Measurements from ENCODE around the gene INAFM2. TPM values are rescaled to one million over a fixed set of nuclear protein-coding genes. Genes with fewer than 3 reads are reported as not detected.

Gene INAFM2
- total RNA-seq, 1 donor from 2014 or later: 9.9 TPM

DNA sequence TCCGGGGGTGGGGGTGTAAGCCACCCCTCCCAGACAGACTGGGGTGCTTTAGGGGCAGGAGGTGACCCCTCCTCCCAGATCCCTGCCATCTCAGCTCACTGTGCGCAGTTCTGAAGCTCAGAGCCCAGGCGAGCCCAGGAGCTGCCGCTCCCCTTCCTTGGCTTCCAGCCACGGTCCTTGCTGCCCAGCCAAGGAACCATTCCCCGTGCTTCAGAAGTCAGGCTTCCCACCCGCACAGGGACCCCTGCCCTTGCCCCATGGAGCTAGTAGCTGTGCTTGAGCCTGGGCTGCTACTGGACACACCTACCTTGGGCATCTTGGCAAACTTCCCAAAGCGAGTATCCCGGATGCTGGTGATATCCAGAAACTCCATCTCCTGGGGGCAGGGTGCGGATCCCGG, 20.5 kb upstream of the INAFM2 start:
- intact Hi-C loops (cut with micrococcal nuclease): no loop called here

DNA sequence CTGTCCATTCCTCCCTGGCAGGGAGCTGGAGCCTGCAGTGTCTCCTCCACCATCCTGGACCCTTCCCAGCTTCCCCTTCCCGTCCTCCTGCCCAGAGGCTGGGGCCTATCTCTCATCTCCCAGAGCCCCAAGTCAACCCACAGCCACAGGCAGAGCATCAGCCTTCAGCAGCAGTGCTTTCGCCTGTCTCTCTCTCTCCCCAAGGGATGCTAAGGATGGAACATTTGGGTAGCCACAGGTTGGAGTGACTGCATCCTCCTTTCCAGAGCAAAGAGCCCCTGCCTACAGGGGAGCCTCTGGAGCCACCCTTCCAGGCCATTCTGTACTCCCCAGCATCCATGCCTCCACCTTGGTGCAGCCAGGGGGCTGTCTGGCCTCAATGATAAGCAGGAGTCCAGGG, 19.9 kb upstream of the INAFM2 start:
- intact Hi-C loops (cut with micrococcal nuclease): no loop called here

DNA sequence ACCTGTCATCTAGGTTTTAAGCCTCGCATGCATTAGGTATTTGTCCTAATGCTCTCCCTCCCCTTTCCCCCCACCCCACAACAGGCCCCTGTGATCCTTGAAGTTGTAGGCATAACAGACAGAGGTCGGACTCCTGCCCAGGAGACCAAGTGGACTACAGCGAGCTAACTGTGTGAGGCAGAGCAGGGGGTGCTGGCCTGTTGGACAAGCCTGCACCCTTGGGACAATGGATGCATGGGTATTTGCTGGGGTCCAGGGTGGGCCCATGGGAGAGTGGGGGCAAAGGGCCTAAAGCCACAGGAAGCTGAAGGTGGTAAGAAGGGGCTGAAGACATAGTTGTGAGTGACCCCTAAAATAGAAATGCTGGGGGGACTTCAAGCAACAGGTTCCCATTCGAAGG, 18.2 kb upstream of the INAFM2 start:
- intact Hi-C loops (cut with micrococcal nuclease): no loop called here

DNA sequence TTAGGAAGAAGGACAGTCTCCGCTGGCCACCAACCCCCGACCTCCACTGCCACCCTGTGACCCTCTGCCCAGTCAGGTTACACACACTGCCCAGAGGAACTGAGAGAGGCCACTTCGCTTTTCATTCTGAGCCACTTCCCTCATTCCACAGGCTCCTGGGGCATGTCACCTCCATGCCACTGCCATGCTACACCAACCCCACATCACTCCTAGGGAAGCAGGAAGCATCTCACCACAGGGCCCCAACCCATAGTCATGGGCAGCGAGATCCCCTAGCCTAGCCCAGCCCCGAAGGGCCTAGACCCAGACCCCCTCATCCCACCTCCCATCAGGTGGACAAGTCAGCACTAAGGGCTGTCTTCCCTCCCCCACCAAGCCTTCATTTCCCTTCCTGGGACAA, 17.1 kb upstream of the INAFM2 start:
- intact Hi-C loops (cut with micrococcal nuclease): no loop called here

DNA sequence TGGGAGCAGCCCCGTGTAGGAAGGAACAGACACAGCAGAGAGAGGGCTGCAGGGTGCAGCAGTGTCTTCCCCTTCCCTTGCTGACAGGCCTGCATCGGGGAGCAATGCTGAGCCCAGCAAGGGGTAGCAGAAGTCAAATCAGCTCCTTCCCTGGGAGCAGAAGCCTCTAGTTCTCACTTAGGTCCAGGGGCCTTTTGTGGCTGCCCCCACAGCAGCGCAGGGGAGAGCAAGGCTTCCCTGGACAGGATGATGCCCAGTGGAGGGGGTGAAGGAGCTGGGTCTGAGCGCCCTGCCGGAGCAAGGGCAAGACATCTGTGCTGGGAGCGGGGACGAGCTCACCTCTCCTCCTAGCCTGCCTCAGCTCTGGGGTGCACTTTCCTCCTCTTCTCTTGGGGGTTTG, 16.6 kb upstream of the INAFM2 start:
- intact Hi-C loops (cut with micrococcal nuclease): loop anchor here (1.0 kb wide), 2 partner anchors 16 to 25 kb away; partner anchors contain the start of gene INAFM2

DNA sequence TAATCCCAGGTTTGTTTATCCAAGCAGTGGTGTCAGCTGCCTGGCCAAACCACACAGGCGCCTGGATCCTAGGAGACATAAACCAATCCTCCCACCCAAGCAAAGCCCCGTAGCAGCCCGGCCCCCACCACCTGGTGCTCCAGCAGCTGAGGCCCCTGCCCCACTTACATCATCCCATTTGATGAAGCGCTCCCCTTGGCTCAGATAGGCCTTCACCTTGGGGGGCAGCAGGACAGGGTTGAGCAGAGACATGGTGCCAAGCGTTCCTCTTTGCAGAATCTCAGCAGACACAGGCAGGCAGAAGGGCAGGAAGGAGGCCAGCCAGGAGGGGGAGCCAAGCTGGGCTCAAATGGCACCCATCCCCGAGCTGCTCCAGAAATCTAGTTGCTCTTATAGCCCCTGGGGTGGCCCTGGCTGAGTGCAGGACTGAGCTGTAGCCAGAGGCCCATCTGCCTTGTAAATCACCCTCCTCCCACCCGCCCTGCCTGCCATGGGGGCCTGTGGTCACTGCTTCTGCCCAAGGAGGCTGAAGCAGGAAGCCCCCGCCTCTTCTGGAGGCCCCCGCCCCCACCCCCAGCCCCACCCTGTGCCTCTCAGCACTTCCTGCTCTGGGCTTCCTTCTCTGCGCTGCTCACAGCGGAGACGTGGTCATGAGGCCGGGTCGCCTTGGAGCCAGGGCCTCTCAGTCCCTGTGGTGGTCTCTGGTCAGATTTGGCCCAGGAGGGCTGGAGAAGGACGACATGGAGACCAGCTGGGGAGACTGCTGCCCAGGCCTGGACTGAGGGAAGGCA, 15.9 kb upstream of the INAFM2 start, which contains the start of gene PLCB2:
Gene PLCB2, minus strand, starts transcription at position 515 of the 791 bp plus-strand sequence. Its CDS starts 263 bp downstream, at position 252.
- intact Hi-C loops (cut with micrococcal nuclease): loop anchor here (1.0 kb wide), 2 partner anchors 16 to 25 kb away; partner anchors contain the start of gene INAFM2

DNA sequence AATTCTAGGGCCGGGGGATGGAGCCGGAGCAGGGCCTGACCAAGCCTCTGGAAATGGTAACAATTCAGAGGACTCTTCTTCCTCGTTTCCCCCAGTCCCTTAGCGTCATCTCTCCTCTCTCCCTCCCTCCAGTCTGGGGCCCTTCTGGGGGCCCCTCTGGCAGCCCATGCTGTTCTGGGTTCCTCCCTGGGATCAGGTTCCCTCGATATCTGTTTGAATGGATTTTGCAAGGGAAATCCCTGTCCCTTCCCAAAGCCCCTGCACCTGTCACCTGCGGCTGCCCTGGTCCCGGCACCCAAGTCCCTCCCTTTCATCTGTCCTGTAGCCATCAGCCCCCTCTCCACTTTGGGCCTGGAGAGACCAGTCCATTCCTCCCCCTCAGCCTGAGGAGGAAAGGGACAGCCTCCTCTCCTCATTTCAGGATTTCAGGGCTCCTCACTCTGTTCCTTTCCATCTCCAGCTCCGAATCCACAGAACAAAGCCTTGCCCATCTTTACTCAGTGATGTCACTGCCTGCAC, 14.1 kb upstream of the INAFM2 start:
- intact Hi-C loops (cut with micrococcal nuclease): no loop called here

DNA sequence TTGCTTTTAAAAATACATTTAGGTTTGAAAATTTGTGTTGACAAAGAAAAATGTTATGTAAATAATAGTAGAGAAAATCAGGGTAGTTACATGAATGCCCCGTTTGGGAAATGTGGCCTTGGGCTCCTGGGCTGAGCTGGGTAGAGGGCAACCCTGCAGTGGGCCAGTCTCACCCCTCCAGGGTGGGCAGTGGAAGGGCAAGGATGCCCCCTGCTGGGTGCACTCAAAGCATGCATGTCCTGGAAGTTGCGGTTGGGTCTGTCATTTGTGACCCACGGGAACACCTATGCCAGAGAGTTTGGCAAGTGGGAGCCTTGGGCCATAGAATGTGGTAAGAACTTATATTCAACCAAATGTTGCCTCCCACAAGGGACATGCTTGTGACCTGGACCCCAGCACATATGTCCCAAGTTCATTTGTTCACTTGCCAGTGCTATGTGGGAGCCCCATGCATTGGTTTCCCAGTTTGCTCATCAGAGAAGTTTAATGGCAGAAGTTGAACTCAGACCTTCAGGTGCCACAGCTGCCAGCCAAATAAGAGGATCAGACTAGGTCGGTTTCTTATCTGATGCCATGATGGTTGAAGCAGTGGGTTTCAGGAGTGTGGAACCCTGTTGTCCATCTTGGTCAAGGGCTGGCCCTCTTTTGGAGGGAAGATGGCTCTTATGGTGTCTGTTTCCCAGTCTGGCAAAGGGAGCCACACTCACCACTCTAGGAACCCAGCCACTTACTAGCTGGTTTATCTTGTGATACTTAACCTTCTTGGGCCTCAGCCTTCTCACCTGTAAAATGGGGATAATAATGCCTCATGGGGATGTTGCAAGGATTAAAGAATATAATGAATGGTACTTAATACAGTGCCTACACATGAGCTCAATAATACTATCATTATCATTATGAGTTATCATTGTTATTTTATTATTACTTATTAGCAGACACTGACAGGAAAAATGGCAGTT, 13.2 kb upstream of the INAFM2 start:
- intact Hi-C loops (cut with micrococcal nuclease): loop anchor here (1.0 kb wide), 1 partner anchor 31 kb away; no protein-coding TSS in a partner anchor

DNA sequence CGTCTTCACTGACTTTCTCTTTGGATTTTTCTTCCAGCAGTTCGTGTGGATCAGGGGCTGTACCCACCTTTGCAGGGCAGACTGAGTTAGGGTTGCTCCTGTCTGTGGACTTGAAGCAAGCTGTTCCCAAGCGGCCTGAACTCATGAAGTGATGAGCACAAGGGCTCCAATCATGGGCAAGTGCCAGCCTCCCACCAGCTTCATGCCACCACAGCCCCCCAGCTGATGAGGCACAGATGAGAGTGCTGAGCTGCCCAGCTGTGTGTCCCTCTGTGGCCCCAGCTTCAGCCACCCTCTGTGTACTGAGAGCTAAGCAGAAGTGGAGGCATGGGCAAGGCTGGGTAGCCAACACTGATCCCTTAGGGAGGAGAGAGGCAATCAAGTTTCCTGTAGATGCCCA, 12.5 kb upstream of the INAFM2 start:
- intact Hi-C loops (cut with micrococcal nuclease): loop anchor here (1.0 kb wide), 1 partner anchor 32 kb away; no protein-coding TSS in a partner anchor

DNA sequence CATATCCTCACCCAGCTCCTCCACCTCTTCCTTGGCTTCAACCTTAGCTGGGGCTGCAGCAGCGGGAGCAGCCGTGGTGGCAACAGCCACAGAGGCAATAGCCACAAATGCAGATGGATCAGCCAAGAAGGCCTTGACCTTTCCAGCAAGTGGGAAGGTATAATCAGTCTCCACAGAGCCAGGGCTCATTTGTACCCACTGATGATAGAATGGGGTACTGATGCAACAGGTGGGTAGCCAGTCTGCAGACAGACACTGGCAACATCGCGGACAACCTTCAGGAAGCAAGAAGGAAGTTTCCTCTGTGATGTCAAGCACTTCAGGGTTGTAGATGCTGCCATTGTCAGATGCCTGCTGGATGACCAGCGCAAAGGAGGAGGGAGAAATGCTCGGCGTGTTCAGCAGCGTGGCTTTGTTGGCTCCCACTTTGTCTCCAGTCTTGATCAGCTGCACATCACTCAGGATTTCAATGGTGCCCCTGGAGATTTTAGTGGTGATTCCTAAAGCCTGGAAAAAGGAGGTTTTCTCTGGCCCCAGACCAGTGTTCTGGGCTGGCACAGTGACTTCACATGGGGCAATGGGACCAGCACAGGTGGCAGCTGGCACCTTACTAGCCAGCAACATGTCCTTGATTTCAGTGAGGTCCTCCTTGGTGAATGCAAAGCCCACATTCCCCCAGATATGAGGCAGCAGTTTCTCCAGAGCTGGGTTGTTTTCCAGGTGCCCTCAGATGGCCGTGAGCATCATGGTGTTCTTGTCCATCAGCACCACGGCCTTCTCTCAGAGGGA, 10.9 kb upstream of the INAFM2 start:
- intact Hi-C loops (cut with micrococcal nuclease): no loop called here

DNA sequence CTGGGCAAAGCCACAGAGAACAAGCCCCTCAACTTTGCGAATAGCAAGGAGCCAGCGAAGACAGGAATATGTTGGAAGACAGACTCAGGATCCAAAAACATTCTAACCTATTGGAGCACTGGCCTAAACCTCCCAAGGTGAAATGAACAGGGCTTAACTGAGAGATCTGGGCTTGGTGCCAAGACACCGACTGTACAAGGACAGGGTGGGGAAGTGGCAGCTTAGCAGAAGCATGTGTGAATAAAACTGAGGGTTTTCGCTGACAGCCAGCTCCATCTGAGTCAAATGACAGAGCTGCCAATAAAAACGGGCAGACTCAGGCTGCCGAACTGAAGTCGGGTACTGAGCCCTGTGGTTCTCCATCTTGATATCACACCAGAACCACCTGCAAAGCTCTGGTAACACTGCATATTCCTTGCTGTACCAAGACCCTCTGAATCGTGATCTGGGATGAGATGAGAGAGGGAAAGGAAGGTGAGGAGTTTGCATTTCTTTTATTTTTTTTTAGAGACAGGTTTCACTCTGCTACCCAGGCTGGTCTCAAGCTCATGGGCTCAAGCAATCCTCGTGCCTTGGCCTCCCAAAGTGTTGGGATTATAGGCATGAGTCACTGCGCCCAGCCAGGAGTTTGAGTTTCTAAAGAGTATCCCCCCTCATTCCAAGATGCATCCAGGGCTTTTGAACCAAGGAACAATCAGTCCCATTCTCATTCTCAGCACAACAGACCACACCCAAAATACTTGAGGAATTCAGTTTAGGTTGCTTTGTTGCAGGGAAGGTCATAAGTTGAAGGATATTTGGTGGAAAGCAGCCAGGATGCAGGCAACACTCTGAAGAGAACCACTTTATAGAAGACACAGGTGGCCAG, 9.7 kb upstream of the INAFM2 start:
- intact Hi-C loops (cut with micrococcal nuclease): no loop called here

DNA sequence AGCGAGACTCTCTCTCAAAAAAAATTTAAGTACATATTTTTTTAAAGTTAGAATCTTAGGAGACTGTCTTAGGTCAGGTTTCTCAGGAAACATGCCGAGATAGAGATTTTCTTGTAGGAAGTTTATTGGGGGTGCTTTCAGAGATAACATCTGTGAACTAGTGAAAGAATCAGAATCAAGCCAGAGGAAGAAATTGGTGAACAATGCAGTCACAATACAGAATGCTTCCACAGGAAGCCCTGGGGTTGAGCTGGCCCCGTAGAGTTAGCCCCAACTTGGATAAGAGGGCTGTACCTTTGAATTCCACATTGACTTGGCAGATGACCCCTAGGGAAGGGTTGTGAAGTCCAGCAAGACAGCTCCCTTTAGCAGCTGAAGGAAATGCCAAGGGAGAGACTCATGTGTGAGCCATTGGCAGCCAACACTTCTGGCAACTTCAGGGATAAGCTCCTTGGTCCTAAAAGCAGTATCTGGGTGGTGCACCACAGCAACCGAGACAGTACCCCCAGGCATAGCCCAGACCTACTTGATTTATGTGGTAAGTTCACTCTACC, 8.7 kb upstream of the INAFM2 start:
- intact Hi-C loops (cut with micrococcal nuclease): no loop called here

DNA sequence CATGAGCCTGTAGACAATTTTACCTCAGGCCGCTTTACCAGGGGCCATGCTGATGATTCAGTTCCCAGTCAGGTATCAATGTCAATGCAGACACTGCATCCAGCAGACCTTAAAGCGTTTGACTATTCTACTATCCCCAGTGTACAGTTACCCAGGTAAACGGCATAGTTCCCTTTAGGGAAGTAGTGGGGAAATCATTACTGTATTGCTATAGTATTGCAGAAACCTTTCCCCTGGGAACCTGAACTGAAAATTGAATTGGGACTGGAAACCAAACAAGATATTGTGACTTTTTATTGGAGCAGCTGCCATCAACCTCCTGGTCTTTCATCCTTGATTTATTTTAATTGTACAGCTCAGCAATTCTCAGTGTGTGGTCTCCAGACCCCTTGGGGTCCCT, 6.6 kb upstream of the INAFM2 start:
- intact Hi-C loops (cut with micrococcal nuclease): no loop called here

DNA sequence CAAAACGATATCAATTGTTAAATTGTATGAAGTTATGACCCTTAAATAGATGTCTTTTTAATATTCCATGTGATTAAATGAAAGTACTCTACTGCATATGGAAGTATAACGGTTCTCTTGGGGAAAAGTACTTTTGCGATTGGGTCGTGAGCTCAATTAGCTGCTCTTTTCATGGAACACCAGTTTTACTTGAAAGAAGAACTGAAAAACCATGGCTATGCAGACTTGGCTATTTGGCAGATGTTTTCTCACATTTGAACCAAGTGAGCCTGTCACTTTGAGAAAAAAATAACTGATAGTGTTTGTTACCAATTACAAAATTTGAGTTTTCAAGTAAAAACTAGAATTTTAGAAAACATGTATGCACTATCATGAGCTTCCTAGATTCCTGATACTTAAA, 5.9 kb upstream of the INAFM2 start:
- intact Hi-C loops (cut with micrococcal nuclease): no loop called here

DNA sequence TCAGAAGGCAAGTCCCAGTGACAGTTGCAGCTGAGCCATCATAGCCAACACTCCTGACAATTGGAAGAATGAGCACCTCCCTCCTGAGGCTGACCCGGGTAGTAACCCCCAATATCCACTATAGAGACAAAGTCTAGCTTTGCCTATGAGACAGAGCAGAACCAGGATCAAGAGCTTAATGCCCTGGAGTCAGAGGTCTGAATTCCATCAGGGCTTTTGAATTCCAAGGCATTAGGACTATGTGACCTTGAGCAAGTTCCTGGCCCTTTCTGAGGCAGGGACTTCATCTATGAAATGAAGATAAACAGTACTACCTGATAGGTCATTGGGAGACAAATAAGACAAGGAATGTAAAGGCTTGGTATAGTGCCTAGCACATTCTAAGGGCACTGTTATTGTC, 3.1 kb upstream of the INAFM2 start:
- intact Hi-C loops (cut with micrococcal nuclease): loop anchor here (10.0 kb wide), 1 partner anchor 914 kb away; the partner anchor contains the start of genes CHP1 and EXD1

DNA sequence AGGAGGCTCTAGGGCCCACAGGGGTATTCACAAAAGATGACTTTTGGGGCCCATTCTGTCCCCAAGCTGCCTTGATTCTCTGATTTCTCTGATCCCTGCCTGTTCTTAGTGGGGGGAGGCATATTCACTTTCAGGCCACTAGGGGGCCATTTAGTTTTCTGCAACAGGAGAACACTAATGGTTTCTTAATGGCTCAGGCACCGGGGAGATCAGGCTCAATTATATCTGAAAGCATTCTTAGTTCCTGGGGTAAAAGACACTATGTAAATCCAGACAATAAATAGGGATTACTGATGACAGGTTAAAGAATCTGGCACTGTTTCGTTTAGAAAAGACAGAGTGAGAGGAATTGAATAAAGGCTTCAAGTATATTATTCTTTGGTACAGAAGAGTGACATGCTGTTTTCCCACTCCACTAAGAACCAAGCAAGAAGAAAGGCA, 2.5 kb upstream of the INAFM2 start:
- intact Hi-C loops (cut with micrococcal nuclease): loop anchor here (1.0 to 10.0 kb wide), 2 partner anchors 17 to 914 kb away; partner anchors contain the start of genes CHP1 and EXD1

DNA sequence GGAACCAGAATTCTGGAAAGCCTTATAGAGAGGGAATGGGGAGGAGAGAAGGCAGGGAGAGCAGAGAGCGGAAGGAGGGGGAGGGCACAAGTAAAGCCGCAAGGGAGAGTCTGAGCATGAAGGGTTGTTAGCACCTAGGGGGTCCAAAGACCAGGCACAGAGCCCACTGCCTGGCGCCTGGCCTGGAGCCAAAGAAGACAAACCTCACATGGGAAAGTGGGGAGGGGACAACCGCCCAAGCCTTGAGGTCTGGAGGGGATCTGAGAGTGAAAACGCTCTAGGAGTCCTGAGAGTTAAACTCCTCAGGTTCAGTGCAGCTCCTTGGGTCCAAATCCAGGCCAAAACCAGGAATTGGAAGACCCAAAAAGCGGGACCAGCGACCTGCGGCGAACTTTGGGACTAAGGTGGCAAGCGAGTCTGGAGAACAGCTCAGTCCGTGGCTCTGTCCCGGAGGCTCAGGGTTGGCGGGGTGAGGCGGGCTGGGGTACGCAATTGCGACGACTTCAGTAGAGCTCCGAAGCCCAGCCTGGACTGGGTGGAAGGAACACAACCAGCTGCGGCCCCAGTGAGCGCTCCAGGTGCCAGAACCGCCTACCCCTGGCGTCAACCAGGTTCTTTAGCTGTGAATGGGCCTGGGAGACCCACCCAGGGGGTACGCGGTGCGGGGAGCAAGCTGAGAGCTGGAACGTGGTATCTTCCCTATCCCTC, 807 bp upstream of the INAFM2 start:
- intact Hi-C loops (cut with micrococcal nuclease): loop anchor here (1.0 to 10.0 kb wide), 2 partner anchors 15 to 912 kb away; partner anchors contain the start of genes CHP1, EXD1 and PLCB2

Measured in T-helper 2 cell treated with Interferon-gamma antibody and Interleukin-4, amounts not matched to agents 100 ng/mL and 5 ng/mL, for 36 hours (primary cell).